ENCODE results near the gene RIN1. TPM values are rescaled to one million over a fixed set of nuclear protein-coding genes. Genes with fewer than 3 reads are reported as not detected.
A peak's percentile ranks its signal among the peaks of the same experiment; 100 is the strongest.

The RIN1 gene
- total and polyA plus RNA-seq, 9 of the 15 experiments (the other 6 are each of a cell fraction or from before 2014, with no cell fraction given): 0.01 to 1.2 (median 0.45) TPM; not detected in 1

GRCh38 chr11:66371627-66372415 lies 35.6 kb upstream of the RIN1 start, which contains the start of gene SLC29A2 (continued):
- TF ChIP-seq MBD1 (CRISPR knock-in tag; IDR thresholded peaks at IDR 0.05) (no peak), ZNF449 (CRISPR knock-in tag; IDR thresholded peaks at IDR 0.05) (no peak), DMBX1 (CRISPR knock-in tag; IDR thresholded peaks at IDR 0.05; ENCODE audit: borderline replicate concordance) (no peak), PYGO2 (tag; IDR thresholded peaks at IDR 0.05) (no peak), NFYB (IDR thresholded peaks at IDR 0.05; ENCODE audit: extremely low read depth, insufficient read length) (no peak), E2F5 (CRISPR knock-in tag; IDR thresholded peaks at IDR 0.05) (no peak), KHSRP (IDR thresholded peaks at IDR 0.05) (no peak), CEBPB (tag; IDR thresholded peaks at IDR 0.05) (no peak), FOXJ3 (CRISPR knock-in tag; IDR thresholded peaks at IDR 0.05) (no peak), EP300 (IDR thresholded peaks at IDR 0.05; ENCODE audit: low read length) (no peak), PCBP1 (IDR thresholded peaks at IDR 0.05; ENCODE audit: low read depth, low read length, poor library complexity, severe bottlenecking) (no peak), IRF2 (CRISPR knock-in tag; IDR thresholded peaks at IDR 0.05) (no peak), C11orf30 (IDR thresholded peaks at IDR 0.05; ENCODE audit: low read depth) (no peak), SMARCC2 (IDR thresholded peaks at IDR 0.05; ENCODE audit: low read depth) (0 out of 2 replicates have a peak, but pooled peaks have one; percentile 13), BCLAF1 (IDR thresholded peaks at IDR 0.05; ENCODE audit: borderline replicate concordance in 1 of 2, control insufficient read depth in 1 of 2, low read depth in 2 of 2, low read length in 1 of 2) (no peak), MCM2 (IDR thresholded peaks at IDR 0.05; ENCODE audit: low read depth) (no peak), ZNF431 (CRISPR knock-in tag; IDR thresholded peaks at IDR 0.05) (no peak), PTTG1 (tag; IDR thresholded peaks at IDR 0.05; ENCODE audit: low read depth) (no peak), GATAD2B (IDR thresholded peaks at IDR 0.05; ENCODE audit: borderline replicate concordance) (peak; percentile 25; the same call in 1 of the 2 replicates), ZNF3 (CRISPR knock-in tag; IDR thresholded peaks at IDR 0.05) (no peak)

Data from K562 (cell line).